H9 (cell line): ENCODE measurements around the gene PHF20. TPM values are rescaled to one million over a fixed set of nuclear protein-coding genes. Genes with fewer than 3 reads are reported as not detected.
A peak's percentile ranks its signal among the peaks of the same experiment; 100 is the strongest.
"Not testable (repeated sequence)": the region's sequence is repeated elsewhere in the genome, so short reads cannot be mapped to it uniquely, and the experiment has no call there.

Source experiments
- DNase-seq: peaks from one replicate; pipeline ENCODE4 v3.0.0-alpha.2; 2017
- H2AFZ ChIP-seq: one replicate; pipeline ENCODE4 v1.6.1; 2013; ENCODE audit warnings: mild to moderate bottlenecking, low read length, control low read depth, moderate library complexity
- H2AK5ac ChIP-seq: 2 replicates; pipeline ENCODE4 v1.6.1; 2013; ENCODE audit warnings: low read length, control low read depth, mixed read lengths; ENCODE audit not compliant: insufficient read length
- H2BK120ac ChIP-seq: one replicate; pipeline ENCODE4 v1.6.1; 2013; ENCODE audit warnings: low read depth, mild to moderate bottlenecking, low read length, control low read depth, inconsistent platforms; ENCODE audit not compliant: poor library complexity, severe bottlenecking
- H2BK12ac ChIP-seq: 2 replicates; pipeline ENCODE4 v1.6.1; 2013; ENCODE audit warnings: low read length, control low read depth, mixed read lengths, low read depth; ENCODE audit not compliant: insufficient read length
- H2BK15ac ChIP-seq: 2 replicates; pipeline ENCODE4 v1.6.1; 2013; ENCODE audit warnings: low read depth, low read length, control low read depth
- H2BK20ac ChIP-seq: one replicate; pipeline ENCODE4 v1.6.1; 2013; ENCODE audit warnings: low read depth, mild to moderate bottlenecking, low read length, control low read depth, inconsistent platforms; ENCODE audit not compliant: poor library complexity, severe bottlenecking
- H2BK5ac ChIP-seq: 2 replicates; pipeline ENCODE4 v1.6.1; 2013; ENCODE audit warnings: low read length, control low read depth, mixed read lengths; ENCODE audit not compliant: insufficient read length
- H3K14ac ChIP-seq: 2 replicates; pipeline ENCODE4 v1.6.1; 2013; ENCODE audit warnings: low read length, control low read depth; ENCODE audit not compliant: insufficient read depth
- H3K18ac ChIP-seq: 2 replicates; pipeline ENCODE4 v1.6.1; 2013; ENCODE audit warnings: low read depth, mild to moderate bottlenecking, mixed read lengths, low read length, control low read depth; ENCODE audit not compliant: insufficient read length
- H3K23ac ChIP-seq: 2 replicates; pipeline ENCODE4 v1.6.1; 2013; ENCODE audit warnings: low read length, control low read depth, mixed read lengths, low read depth; ENCODE audit not compliant: insufficient read length
- H3K23me2 ChIP-seq: 2 replicates; pipeline ENCODE4 v1.6.1; 2013; ENCODE audit warnings: low read depth, mild to moderate bottlenecking, mixed read lengths, low read length, control low read depth; ENCODE audit not compliant: insufficient read length, poor library complexity, severe bottlenecking
- H3K27ac ChIP-seq: 2 replicates; pipeline ENCODE4 v1.5.1; 2013; ENCODE audit warnings: low read length, control low read depth, mixed read lengths, low read depth; ENCODE audit not compliant: insufficient read length
- H3K27me3 ChIP-seq: 2 replicates; pipeline ENCODE4 v1.6.1; 2013; ENCODE audit warnings: low read length, control low read depth, inconsistent platforms; ENCODE audit not compliant: insufficient read depth
- H3K4ac ChIP-seq: 2 replicates; pipeline ENCODE4 v1.6.1; 2013; ENCODE audit warnings: low read depth, mild to moderate bottlenecking, control low read depth, inconsistent platforms, low read length, moderate library complexity
- H3K4me1 ChIP-seq: 2 replicates; pipeline ENCODE4 v1.6.1; 2013; ENCODE audit warnings: low read length, control low read depth, inconsistent platforms; ENCODE audit not compliant: insufficient read depth
- H3K4me2 ChIP-seq: 2 replicates; pipeline ENCODE4 v1.6.1; 2013; ENCODE audit warnings: low read length, control low read depth, mixed read lengths; ENCODE audit not compliant: insufficient read length, insufficient read depth
- H3K56ac ChIP-seq: 2 replicates; pipeline ENCODE4 v1.6.1; 2013; ENCODE audit warnings: low read depth, mild to moderate bottlenecking, mixed read lengths, low read length, control low read depth; ENCODE audit not compliant: insufficient read length
- H3K79me1 ChIP-seq: 2 replicates; pipeline ENCODE4 v1.6.1; 2013; ENCODE audit warnings: low read depth, mild to moderate bottlenecking, moderate library complexity, low read length, control low read depth, inconsistent platforms; ENCODE audit not compliant: insufficient read depth, poor library complexity, severe bottlenecking
- H3K79me2 ChIP-seq: 2 replicates; pipeline ENCODE4 v1.6.1; 2013; ENCODE audit warnings: low read length, control low read depth, inconsistent platforms; ENCODE audit not compliant: insufficient read depth
- H3K9ac ChIP-seq: 2 replicates; pipeline ENCODE4 v1.6.1; 2013; ENCODE audit warnings: low read length, control low read depth, mixed read lengths; ENCODE audit not compliant: insufficient read length; ENCODE audit errors: extremely low read depth
- H3K9me3 ChIP-seq: one replicate; pipeline ENCODE4 v1.6.1; 2013; ENCODE audit warnings: low read depth, low read length, inconsistent platforms; ENCODE audit not compliant: control insufficient read depth
- H3T11ph ChIP-seq: one replicate; pipeline ENCODE4 v1.6.1; 2013; ENCODE audit warnings: mild to moderate bottlenecking, low read length, control low read depth, inconsistent platforms
- H4K20me1 ChIP-seq: one replicate; pipeline ENCODE4 v1.6.1; 2013; ENCODE audit not compliant: control insufficient read depth, insufficient read length, insufficient read depth
- H4K5ac ChIP-seq: 2 replicates; pipeline ENCODE4 v1.6.1; 2013; ENCODE audit warnings: low read depth, mild to moderate bottlenecking, mixed read lengths, low read length, control low read depth; ENCODE audit not compliant: insufficient read length
- H4K8ac ChIP-seq: replicated peaks from 2 replicates; pipeline ENCODE4 v1.6.1; 2013; ENCODE audit warnings: low read length, control low read depth, mixed read lengths, low read depth; ENCODE audit not compliant: insufficient read length
- H4K91ac ChIP-seq: 2 replicates; pipeline ENCODE4 v1.6.1; 2013; ENCODE audit warnings: low read depth, mild to moderate bottlenecking, moderate library complexity, mixed read lengths, low read length, control low read depth; ENCODE audit not compliant: insufficient read length
- H3K27ac Mint-ChIP-seq, 3 experiments: 2 replicates in 2 of 3; 3 replicates in 1 of 3; pipeline ENCODE4 v1.8.0; 2020 to 2021; ENCODE audit warnings: mixed read lengths in 3 of 3, mild to moderate bottlenecking in 1 of 3, moderate library complexity in 1 of 3
- H3K27me3 Mint-ChIP-seq: 2 replicates; pipeline ENCODE4 v1.8.0; 2021; ENCODE audit warnings: low read depth, mild to moderate bottlenecking, moderate library complexity, mixed read lengths
- H3K36me3 Mint-ChIP-seq, 3 experiments: 2 replicates in 2 of 3; 3 replicates in 1 of 3; pipeline ENCODE4 v1.8.0; 2020 to 2021; ENCODE audit warnings: low read depth in 3 of 3, mixed read lengths in 3 of 3; ENCODE audit not compliant: insufficient read depth in 1 of 3
- H3K4me1 Mint-ChIP-seq, 2 experiments: 2 replicates each; pipeline ENCODE4 v1.8.0; 2020; ENCODE audit warnings: mixed read lengths in 2 of 2
- H3K4me3 Mint-ChIP-seq, 2 experiments: 2 replicates in 1 of 2; 3 replicates in 1 of 2; pipeline ENCODE4 v1.8.0; 2020 to 2021; ENCODE audit warnings: mild to moderate bottlenecking in 2 of 2, mixed read lengths in 2 of 2, moderate library complexity in 1 of 2
- H3K9me3 Mint-ChIP-seq, 2 experiments: 2 replicates in 1 of 2; 3 replicates in 1 of 2; pipeline ENCODE4 v1.8.0; 2020; ENCODE audit warnings: mild to moderate bottlenecking in 2 of 2, mixed read lengths in 2 of 2, moderate library complexity in 1 of 2
- CTCF ChIP-seq: fragments of 200-600 bp; sonication (generic); conservative IDR thresholded peaks from 3 replicates; pipeline ENCODE4 v1.8.0; 2021; ENCODE audit warnings: antibody characterized with exemption, mild to moderate bottlenecking
- WGBS: extraction: QIAGEN DNeasy Blood & Tissue Kit; methylation state at CpG from one replicate; pipeline ENCODE4 v1.1.7; 2013; ENCODE audit warnings: missing lambda C conversion rate, low lambda C conversion rate, mixed read lengths; ENCODE audit not compliant: insufficient read length; ENCODE audit errors: extremely low coverage; 5-methylcytosine and 5-hydroxymethylcytosine counted together
- total RNA-seq: library from RNA; stranded (reverse); gene quantifications from 2 replicates; pipeline ENCODE4 v1.2.1, GENCODE V29; 2021

The PHF20 gene
- total RNA-seq, 1 experiment from 2014 or later = 50.3 TPM

GRCh38 chr20:35762461-35762860, 9.4 kb upstream of the PHF20 start:
- H2BK120ac ChIP-seq = no peak overlapping the region
- no peaks in the 10 kb centered on the region for H3K79me2 ChIP-seq
- no peak overlapping the region for H2BK12ac ChIP-seq
- Mint-ChIP-seq H3K36me3 (no peaks in the 10 kb centered on the region), H3K9me3 (no peaks in the 10 kb centered on the region), H3K4me1 (peaks cover 0 to 2% of the 10 kb centered on the region in 2 experiments; a peak in 1 of 4 replicates), H3K4me3 (no peak overlapping the region), H3K27ac (peak overlapping the region in 2 of 3 experiments; percentile 10 to 50; a peak in 1 of 7 replicates), H3K27me3 (no peaks in the 10 kb centered on the region)
- H2BK20ac ChIP-seq = no peak overlapping the region
- H4K20me1 ChIP-seq = no peaks in the 10 kb centered on the region
- H2AFZ ChIP-seq = no peak overlapping the region
- H4K91ac ChIP-seq = no peak overlapping the region
- no peaks in the 10 kb centered on the region for H3K79me1 ChIP-seq
- no CpG with 5 or more reads among the region's 3 CpGs for WGBS
- no peak for TF ChIP-seq CTCF
- H2AK5ac ChIP-seq = no peak overlapping the region
- H3K4me2 ChIP-seq = no peak overlapping the region
- no peak overlapping the region for H2BK15ac ChIP-seq
- H2BK5ac ChIP-seq = no peak overlapping the region
- H3K9me3 ChIP-seq = no peaks in the 10 kb centered on the region
- no peaks in the 10 kb centered on the region for H3K27me3 ChIP-seq
- no peak overlapping the region for H4K8ac ChIP-seq
- no peak for DNase-seq
- H4K5ac ChIP-seq = no peak overlapping the region
- no peak overlapping the region for H3K56ac ChIP-seq
- H3K18ac ChIP-seq = no peak overlapping the region
- no peak overlapping the region for H3K9ac ChIP-seq
- no peak overlapping the region for H3K14ac ChIP-seq
- H3T11ph ChIP-seq = no peak overlapping the region
- no peaks in the 10 kb centered on the region for H3K23me2 ChIP-seq
- no peak overlapping the region for H3K27ac ChIP-seq
- H3K23ac ChIP-seq = no peak overlapping the region
- no peak overlapping the region for H3K4ac ChIP-seq
- H3K4me1 ChIP-seq = no peaks in the 10 kb centered on the region

- H3K4ac ChIP-seq, H3K4me3 Mint-ChIP-seq, H3K27me3 ChIP-seq, H3K36me3 Mint-ChIP-seq, H4K8ac ChIP-seq, H2BK15ac ChIP-seq, H3K27me3 Mint-ChIP-seq, H3K79me2 ChIP-seq, H3K18ac ChIP-seq, H2AK5ac ChIP-seq, H3K4me1 ChIP-seq, H4K5ac ChIP-seq, H2BK5ac ChIP-seq, H4K20me1 ChIP-seq, H3K27ac ChIP-seq, H3K79me1 ChIP-seq, H3K9me3 ChIP-seq, H2BK20ac ChIP-seq, H3K27ac Mint-ChIP-seq, H3K14ac ChIP-seq, H3K4me2 ChIP-seq, H3K9me3 Mint-ChIP-seq, H2AFZ ChIP-seq, H4K91ac ChIP-seq, H3K23me2 ChIP-seq, H2BK120ac ChIP-seq, H3K9ac ChIP-seq, H3T11ph ChIP-seq, H3K23ac ChIP-seq, H3K56ac ChIP-seq, DNase-seq, H2BK12ac ChIP-seq: not testable (repeated sequence)
- WGBS = no CpG with 5 or more reads among the region's 2 CpGs
- peaks cover 19 to 20% of the 10 kb centered on the region in 2 experiments for H3K4me1 Mint-ChIP-seq
Measured at GRCh38 chr20:35764936-35765335, 6.9 kb upstream of the PHF20 start.
